Skin of body (tissue), 2 donors: ENCODE measurements around the gene SLC7A4. TPM values are rescaled to one million over a fixed set of nuclear protein-coding genes. Genes with fewer than 3 reads are reported as not detected.
"Not testable (repeated sequence)": the region's sequence is repeated elsewhere in the genome, so short reads cannot be mapped to it uniquely, and the experiment has no call there.

Source experiments
- DNase-seq: peaks from one replicate; lab custom pipeline; 2025; lab: John Stamatoyannopoulos, UW
- total RNA-seq: library from RNA; depleted of rRNA; stranded (reverse); fragments of >200 nt; gene quantifications from one replicate; pipeline ENCODE4 v1.2.3, GENCODE V29; 2014

The SLC7A4 gene
- total RNA-seq, 1 donor from 2014 or later, result 0.69 TPM

DNA sequence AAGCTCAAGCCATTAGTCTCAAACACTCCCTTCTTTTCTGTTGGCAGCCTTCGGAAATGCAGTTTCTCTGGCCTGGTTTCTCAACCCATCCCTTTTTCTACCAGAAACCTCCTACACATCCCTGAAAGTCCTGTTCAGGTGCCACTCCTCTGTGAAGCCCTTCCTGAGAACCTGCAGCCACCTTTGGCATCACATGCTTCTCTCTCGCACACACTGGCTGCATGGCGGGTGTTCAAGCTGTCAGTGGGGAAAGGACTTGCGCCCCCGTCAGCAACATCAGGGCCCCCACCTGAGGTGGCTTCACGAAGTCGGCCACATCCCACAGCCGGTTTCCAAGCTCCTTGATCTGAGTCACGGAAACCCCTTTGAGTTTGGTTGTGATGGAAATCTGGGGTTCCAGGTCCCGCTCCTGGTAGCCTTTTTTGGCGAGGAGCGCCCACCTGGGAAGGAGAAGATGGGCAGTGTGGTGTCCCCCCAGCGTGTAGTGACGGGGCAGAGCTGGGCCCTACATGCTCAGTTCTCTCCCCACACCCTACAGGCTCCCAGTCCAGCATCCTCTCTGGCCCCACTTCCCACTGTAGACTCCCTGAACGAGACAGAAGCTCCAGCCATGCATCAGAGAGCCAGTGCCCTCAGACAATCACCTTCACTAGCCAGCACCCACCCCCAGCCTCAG lies 11.6 kb upstream of the SLC7A4 start:
- DNase-seq, result no peak

DNA sequence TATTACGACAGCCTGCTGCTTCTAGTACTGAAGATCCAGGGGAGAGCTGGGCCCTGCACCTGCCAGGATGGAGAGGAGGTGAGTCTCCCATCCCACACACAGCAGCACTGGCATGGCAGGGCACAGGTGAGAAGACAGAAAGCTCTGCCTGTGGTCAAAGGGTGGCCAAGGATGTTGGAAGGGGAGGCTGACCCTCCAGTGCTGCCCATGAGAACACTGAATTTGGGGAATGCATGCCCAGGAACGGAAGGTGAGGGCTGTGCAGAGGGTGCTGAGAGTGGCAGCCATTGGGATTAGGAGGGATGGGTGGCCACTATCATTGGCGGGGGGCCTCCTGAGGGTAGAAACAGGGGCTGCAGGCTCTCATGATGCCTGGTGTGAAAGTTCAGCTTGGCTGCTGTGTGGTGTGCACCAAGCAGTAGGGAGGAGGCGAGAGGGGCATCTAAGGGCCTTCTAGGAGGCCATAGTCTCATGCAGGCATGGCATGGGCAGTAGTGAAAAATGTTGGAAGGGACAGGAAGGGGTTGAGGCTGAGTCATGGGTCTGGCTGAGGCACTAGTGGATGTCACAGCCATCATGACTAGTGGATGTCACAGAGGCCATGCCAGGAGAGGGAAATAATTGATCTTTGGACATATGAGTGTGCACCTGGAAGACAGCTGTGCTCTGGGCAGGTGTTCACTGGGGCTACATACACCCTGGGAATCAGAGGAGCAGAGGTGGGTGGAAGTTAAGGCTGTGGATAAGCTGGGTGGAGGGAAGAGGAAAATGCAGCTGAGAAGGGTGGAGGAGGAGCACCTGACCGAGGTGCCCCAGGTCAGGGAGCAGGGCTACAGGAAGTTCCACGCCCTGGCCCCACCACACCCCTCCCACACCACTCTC lies 10.9 kb upstream of the SLC7A4 start:
- no peak for DNase-seq

DNA sequence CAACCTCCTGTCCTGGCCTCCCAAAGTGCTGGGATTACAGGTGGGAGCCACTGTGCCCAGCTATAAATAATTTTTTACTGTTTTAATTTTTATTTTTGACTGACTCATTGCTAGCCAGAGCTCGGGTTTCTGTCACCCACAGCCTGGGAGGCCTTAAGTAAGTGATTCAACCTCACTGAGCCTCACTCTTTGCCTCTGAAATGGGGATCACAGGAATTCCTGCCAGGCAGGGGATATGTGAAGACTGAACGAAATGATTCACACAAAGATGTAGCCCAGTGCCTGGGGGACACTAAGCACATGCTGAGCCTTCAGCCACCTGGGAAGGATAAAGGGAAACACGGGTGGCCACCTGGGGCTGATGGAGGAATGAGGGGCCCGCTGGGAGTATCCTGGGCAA lies 9.6 kb upstream of the SLC7A4 start:
- no peak for DNase-seq

DNA sequence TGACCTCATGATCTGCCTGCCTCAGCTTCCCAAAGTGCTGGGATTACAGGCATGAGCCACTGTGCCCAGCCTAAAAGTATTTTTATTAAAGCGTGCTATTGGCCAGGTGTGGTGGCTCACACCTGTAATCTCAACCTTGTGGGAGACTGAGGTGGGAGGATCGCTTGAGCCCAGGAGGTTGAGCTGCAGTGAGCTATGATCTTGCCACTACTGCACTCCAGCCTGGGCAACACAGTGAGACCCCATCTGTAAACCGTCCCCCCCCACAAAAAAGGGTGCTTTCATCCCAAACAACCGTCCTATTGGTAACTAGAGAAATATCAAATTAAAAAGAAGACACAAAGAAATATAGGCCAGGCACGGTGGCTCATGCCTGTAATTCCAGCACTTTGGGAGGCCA lies 6.8 kb upstream of the SLC7A4 start:
- DNase-seq, result not testable (repeated sequence)

DNA sequence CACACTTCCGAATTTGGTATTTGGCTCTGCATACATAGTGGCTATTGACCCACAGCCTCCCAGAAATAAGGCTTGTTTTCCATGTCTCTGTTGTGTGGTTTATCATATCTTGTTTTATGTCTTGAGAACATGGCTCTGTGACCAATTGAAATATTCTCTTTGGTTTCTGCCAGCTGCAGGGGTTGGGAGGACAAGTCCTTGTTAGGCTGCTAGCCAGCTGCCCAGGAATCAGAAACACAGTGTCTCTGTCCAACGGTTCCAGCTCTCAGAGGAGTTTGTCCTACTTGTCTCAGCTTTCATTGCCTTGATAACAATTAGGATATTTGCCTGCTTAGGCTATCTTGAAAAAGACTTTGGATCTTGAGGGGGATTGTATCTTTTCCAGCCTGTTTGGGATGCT lies 6.0 kb upstream of the SLC7A4 start:
- DNase-seq, result peak; percentile 36

DNA sequence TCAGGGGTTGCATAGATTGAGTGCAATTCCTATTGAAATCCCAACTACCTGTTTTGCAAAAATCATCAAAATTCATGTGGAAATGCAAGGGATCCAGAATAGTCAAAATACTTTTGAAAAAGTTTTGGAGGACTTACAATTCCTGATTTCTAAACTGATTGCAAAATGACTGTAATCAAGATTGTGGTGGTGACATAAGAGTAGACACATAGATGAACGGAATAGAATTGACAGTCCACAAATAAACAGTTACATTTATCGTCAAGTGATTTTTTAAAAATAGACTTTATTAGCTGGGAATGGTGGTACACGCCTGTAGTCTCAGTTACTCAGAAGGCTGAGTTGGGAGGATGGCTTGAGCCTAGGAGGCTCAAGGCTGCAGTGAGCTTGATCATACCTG lies 2.6 kb upstream of the SLC7A4 start:
- DNase-seq, result no peak

DNA sequence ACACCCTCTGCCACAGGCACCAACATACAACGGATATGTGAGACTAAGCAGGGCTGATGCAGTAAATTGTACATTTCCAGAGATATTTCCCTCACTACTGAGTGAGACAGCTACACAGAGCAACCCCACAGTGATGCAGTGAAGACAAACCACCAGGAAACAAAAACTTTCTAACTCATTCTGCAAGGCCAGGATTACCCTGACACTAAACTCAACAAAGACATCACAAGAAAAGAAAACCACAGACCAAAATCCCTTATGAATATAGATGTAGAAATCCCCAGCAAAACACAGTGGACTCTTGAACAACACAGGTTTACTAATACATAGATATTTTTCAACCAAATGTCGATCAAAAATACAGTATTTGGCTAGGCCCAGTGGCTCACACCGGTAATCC lies 1.5 kb upstream of the SLC7A4 start:
- DNase-seq, result no peak

DNA sequence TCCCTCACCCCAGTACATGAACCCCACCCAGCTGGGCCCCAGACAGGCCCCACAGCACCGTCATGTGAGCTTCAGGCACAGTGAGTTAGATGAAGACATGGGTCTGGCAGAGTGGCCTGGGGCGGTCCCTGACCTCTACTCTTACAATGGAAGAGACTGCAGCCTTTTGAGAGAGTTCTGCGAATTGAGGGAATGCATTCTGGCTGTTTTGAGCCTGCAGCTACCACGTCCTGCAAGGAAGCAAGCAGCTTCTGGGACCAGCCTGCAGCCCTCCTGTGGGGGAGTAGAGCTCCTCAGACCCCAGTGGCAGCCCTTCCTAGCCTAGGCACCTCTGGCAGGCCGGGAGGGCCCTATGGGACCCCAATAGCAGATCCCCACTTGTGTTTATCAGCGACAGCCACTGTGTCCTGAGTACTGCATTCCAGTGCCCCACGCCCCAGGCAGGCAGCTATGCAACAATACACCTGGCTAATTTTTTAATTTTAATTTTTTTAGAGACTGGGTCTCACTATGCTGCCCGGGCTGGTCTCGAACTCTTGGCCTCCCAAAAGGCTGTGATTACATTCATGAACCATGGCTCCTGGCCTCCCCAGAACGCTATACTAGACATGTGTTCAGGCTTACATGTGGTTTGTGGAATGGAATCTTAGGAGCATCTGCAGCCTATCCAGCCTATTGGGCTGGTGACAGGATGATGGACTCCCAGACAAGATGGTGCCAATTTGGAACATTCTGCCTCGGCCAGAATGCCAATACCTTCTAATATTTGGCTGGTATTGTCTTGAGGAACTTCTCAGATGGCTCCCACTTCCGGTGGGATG lies 717 bp upstream of the SLC7A4 start:
- DNase-seq, result no peak

DNA sequence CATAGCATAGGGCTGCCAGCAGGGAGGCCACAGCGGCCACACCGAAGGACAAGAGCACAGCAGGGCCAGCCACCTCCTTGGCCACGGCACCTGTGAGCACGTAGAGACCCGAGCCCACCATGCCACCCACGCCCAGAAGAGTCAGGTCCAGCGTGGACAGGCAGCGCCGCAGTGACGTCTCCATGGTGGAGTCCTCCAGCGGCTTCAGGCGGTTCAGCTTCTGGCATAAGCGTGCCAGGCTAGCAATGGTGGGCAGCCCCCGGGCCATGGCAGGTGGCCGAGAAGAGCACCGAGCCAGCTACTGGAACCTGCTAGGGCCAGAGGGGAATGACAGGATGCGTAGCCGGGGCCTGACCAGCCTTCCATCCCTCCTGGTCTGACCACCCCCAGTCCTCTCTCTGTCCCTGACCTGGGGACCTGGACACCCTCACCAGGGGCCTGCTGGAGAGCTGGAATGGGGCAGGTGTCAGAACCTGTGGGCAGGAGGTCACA lies 770 bp downstream of the SLC7A4 start:
- DNase-seq, result no peak

DNA sequence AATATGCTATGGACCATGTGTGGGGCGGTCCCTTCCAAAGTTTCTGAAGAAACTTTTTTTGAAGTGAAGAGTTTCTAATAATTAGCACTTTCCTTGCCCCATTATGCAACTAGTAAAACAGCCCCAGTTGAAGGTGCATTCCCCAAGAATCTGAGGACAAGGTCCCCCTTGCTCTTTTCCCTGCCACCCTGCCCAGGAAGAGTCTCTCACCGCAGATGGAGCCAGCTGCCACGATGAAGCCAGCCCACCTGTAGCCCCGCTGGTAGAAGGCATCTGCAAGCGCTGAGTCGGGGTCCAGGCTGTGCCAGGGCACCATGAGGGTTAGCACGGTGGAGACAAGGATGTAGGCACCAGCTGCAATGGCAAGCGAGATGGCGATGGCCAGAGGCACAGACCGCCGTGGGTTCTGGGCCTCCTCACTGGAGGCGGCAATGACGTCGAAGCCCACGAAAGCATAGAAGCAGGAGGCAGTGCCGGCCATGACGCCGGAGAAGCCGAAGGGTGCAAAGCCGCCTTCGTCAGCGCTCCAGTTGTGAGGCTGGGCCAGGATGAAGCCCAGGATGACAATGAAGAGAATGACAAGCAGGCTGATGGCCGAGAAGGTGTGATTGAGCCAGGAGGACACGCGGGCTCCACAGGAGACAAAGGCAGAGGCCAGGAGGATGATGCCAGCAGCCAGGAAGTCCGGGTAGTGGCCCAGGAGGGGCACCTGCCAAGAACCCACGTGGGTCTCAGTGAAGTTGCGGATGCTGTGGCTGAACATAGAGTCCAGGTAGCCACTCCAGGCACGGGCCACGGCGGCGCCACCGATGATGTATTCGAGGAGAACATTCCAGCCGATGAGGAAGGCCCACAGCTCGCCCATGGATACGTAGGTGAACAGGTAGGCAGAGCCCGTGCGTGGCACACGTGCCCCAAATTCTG lies 1.5 kb downstream of the SLC7A4 start:
- no peak for DNase-seq

DNA sequence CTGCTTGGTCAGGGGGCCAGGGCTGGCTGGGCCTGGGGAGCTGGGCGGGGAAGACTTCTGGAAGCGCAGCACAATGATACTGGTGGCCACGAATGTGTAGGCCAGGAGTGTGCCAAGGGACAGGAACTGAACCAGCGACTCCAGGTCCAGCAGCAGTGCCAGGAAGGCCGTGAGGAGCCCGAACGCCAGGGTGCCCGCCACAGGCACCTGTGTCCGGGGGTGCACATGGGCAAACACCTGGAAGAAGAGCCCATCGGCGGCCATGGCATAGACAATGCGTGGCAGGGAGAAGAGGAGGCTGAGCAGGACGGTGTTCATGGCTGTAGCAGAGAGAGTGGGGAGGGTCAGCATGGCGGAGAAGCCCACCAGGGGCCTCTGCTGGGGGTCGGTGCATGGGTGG lies 2.3 kb downstream of the SLC7A4 start:
- DNase-seq, result no peak

DNA sequence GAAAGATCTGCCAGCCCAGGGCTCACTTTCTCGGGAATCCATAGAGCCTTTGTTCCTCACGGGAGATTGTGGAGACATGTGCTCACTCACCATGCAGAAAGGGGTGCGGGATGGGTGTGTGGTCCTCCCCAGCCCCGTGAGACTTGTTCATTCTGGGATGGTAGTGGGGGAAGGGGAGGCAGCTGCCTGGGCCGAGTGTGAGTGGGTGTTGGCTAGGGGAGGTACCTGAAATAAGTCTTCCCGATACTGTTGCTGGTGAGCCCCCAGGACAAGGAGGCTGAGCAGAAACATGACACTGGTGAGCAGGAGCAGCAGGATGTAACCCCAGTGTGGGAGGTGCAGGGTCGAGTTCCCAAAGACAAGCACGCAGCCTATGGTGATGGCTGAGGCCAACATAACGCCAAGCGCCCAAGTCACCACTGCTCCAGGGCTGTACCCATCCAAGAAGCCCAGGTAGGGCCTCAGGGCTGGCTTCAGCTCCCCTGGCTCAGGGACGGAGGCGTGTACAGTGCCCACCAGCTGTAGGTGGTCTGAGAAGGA lies 2.8 kb downstream of the SLC7A4 start:
- DNase-seq, result no peak

DNA sequence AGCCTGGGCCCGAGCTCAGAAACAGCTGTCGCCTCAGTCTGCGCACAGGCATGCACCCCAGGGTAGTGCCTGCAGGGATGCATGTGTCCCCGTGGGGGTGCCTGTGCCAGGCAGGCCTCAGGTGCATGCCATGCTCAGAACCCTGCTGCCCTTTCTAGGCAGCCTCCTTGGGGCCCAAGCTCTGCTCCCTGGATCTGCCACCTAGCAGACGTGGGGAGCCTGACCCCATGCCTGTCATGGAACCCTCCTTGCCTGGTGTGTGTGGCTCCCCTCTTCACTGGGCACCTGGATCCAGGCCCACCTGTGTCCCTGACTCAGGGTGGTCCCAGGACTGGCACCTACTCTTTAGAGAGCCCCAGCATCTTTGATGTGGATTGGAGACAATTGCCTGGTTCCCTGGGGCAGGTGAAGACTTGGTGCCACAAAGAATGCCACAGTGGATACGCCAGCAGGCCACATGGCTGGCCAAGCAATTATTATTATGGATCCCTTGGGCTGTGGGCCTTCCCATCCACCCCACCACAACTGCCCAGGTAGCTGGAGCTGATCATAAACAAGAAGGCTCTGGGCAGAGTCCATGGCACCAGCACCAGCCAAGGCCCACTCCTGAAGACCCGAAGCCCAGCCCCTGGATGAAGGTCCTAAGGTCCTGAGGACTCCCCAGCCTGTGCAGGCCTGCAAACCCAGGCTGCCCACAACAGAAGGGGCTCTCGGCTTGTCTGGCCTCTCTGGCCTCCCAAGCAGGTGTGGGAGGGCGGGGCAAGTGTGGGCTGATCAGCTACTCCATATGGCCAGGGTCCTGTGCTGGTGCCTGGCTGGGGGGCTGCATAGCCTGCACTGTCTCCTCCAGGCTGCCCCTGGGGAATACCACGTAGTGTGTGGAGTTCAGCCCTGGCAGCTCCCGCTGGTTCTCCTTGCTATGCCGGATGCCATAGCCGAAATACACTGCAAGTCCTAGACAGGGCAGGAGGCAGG lies 3.8 kb downstream of the SLC7A4 start:
- no peak for DNase-seq

DNA sequence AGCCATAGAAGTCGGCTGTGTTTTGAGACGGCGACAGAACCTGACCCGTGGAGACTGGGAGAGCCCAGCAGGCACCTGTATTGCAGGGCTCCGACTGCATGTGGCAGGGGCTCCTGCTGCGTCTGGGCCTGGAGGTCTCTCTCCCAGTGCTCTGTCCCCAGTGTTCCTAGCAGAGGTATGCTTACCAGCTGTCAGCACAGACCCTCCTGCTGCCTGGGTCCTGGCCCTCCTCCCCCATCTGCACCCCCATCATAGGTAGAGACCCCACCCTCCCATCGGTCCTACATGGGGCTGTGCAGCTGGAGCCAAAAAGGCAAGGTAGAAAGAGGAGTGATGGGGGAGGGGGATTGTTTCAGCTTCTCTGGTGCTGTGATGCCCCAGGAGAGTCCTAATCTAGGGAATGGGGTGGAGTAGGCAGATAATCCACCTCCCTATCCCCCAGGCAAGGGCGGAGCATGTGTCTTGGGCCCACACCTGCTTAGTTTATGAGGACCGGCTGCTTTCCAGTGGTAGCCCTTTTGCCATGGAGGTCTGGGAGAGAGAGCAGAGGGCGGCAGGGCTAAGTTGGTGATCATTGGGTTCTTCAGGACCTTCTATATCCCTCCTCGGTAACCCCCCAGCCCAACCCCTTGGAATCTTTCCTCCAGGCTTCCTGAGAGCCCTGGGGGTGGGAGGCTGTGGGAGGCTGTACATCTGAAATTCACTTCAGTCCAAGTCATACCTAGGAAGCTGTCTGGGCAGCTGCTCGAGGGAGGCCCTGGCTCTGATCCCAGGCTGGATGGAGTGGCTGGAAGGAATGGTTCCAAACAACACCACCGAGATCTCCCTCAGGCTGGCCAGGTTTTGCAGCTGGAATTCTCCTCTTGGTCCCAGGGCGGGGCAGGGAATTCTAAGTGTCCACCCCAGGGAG lies 5.3 kb downstream of the SLC7A4 start:
- no peak for DNase-seq

DNA sequence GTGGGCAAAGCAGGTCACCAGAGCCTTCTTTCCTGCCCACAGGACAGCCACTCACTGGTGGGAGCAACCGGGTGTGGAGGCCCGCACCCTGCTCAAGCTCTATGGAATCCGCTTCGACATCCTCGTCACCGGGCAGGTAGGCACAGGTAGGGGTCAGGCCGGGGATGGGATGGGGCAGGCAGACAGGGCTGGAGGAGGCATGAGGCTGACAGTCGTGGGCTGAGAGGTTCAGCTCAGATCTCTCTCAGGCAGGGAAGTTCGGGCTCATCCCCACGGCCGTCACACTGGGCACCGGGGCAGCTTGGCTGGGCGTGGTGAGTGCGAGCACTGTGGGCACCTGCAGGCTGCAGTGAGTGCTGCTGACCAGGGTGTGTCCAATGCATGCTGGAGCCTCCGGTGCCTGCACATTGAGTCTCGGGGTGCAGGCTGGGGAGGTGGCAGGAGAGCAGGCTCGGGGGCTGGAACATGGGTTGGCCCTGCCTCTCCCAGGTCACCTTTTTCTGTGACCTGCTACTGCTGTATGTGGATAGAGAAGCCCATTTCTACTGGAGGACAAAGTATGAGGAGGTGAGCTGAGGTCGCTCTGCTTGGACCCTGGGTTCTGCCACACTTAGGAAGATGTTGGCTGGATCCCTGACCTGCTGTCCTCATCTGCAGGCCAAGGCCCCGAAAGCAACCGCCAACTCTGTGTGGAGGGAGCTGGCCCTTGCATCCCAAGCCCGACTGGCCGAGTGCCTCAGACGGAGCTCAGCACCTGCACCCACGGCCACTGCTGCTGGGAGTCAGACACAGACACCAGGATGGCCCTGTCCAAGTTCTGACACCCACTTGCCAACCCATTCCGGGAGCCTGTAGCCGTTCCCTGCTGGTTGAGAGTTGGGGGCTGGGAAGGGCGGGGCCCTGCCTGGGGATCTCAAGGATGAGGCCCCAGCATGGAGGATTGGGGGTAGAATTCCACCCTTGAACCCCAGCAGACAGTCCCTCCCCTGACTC lies 6.3 kb downstream of the SLC7A4 start:
- no peak for DNase-seq

DNA sequence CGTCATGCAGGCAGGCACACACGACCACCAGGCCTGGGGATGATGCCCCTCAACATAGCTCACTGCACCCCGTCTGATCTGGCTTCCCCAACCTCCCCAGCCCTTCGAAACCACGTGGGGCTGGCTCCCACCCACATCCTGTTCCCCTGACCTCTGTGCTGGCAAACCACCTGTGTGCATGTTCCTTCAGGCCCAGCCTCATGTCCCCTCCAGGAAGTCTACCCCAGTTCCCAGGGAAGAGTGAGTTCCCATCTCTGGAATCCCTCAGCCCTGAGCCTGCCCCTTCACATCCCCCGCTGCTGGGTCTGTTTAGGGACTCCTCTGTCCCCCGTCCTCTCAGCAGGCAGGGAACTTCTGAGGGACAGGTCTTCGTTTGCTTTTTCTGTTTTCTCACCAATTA lies 7.1 kb downstream of the SLC7A4 start:
- DNase-seq, result no peak
